GM21381 (cell line): ENCODE data around the gene SORBS1.

ENCODE experiments used
- ATAC-seq: cut with Tn5 transposase; IDR thresholded peaks from one replicate; pipeline ENCODE4 v1.9.1; 2021; ENCODE audit warnings: mild to moderate bottlenecking, moderate library complexity; ENCODE audit not compliant: unreplicated experiment

The SORBS1 gene

DNA sequence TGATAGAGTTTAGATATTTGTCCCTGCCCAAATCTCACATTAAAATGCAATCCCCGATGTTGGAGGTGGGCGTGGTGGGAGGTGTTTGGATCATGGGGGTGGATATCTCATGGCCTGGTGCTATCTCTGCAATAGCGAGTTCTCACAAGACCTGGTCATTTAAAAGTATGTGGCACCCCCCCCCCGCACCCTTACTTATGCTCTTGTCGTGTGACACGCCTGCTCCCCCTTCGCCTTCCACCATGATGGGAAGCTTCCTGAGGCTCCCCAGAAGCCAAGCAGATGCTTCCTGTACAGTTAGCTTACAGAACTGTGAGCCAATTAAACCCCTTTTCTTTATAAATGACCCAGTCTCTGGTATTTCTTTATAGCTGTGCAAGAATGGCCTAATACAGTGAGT, 118.8 kb downstream of the SORBS1 start:
- ATAC-seq, result no peak

DNA sequence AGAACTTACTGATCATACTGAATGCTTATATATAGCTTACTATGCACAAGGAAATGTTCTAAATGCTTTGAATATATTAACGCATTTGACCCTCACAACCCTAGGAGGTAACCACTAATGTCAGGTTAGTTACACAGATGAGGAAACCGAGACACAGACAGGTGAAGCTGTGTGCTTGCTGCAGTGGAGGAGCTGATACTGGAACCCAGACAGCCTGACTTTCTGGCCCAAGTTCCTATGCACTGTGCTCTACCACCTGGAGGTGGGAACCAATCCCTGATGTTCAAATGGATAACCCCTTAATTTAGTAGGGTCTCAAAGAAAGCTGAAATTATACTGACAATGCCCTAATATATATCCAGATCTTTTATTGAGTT, 119.6 kb downstream of the SORBS1 start:
- ATAC-seq, result peak; percentile 16

DNA sequence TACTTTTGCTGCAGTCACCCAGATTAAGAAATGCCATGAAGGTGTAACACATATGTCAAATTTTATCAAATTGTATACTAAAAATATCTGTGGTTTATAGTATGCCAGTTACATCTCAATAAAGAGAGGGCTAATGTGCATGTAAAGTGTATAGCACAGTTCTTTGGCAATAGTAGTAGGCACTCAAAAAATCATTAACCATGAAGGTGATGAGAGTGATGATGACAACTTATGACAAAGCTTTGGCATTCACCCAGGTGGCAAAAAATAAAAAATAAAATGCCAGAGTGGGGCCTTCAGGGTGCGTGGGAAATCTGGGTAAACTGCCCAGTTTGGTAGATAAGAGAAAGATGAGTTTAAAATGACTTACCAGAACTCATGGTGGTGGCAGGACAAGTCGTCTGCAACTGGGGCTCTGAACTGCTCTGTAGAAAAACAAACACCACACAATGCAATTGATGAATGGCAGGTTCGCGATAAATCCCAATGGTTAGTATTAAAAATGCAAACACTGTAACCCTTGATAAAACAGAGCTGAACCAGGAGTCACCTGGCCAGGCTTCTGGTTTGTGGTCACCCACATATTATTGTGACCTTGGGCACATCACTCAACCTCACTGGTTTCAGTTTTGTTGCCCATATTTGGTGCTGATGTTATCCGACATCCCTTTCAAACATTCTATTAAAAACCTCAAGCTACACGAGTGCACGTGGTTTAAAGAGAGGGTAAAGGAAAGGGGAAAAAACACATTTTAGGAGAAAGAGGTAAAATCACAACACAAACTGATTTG, 120.2 kb downstream of the SORBS1 start:
- peak; percentile 91 for ATAC-seq

DNA sequence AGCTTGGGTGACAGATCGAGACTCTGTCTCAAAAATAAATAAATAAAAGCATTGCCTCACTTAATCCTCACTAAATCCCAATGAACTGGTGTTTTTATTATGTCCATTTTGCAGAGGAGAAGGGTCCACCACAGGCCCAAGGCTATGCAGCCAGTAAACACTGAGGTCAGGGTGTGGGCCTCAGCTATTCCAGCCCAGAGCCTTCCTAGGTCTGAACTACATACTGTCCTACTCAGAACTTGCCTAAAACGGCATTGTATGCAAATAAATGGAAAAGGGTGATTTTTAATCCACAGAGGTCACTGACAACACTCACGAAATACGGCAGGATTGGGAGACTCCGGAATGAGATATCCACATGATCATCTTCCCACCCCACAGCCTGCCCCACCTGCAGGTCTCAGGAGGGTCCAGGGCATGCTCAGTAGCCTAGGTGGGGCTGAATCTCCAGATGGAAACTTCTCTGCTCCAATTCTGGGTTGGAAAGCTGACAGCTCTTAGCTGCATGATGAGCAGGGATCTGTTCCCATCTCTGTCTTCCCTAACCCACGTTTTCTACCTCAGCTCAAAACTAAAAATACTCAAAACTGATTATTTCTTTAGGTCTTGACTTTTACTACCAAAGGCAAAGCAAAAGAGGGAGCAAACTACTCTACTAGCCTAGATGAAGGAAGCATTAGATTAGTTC, 121.0 kb downstream of the SORBS1 start:
- ATAC-seq, result no peak

DNA sequence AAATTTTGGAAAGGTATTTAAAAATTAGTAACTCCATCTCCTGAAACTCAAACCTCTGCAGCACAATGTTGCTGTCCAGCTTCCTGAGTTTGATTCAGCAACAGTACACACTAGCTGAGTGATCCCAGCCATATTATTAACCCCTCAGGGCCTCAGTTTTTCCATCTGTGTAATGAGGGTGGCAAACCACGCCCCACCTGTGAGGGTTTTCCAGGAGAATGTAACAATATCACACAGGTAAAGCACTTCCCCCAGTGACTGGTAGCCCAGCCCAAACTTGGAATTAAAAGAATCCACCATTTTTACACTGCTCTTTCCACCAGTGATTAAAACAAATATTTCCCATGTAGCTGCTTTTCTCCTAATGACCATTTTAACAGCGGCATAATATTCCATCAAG, 122.4 kb downstream of the SORBS1 start:
- ATAC-seq, result no peak

DNA sequence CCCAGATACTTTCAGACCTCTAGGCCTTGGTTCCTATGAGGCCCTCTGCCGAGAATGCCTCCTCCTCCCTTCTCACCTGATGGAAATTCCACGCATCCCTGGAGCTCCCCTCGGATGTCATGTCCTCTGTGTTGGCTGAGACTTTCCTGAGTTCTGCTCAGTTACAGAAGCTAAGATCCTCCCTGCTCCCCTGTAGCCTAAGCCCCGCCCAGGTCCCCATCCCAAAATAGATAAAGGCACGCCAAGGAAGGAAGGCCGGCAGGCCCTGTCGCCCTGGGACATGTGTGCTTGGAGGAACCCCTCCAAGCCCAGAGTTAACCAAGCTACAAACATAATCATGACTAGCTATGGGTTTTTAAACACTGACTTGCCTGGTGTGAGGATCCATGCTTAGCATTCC, 123.5 kb downstream of the SORBS1 start:
- no peak for ATAC-seq

DNA sequence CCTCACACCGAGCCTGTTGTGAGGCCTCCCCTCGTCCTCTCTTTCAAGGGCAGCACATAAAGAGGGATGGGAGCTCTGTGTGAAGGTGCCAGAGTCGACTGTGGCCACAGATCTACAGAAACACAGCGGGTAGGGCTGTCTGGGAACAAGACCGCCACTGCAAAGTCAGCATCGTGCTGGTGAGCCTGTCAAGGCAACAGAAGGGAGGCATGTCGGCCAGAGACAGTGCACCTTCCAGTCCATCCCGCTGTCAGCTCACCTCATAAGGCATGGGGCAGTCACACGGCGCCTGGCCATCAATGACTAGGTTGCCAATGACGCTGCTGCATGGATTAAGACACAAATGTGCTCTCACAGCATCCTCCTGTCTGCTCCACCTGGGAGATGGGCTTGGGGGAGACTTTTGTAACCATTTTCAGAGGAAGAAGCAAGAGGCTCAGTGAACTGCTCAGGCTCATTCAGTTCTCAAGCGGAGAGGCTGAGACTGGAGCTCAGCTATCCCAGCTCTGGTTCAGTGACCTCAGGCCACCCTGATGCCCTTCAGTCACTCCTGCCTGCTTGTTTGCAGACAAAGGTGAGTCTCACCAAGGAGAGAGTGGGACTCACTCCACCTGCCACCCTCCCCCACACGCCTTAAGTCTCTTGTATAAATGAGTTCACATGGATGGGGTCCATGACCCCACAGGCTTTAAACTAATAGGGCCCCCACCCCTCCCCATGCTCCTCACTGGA, 125.5 kb downstream of the SORBS1 start:
- ATAC-seq, result no peak

DNA sequence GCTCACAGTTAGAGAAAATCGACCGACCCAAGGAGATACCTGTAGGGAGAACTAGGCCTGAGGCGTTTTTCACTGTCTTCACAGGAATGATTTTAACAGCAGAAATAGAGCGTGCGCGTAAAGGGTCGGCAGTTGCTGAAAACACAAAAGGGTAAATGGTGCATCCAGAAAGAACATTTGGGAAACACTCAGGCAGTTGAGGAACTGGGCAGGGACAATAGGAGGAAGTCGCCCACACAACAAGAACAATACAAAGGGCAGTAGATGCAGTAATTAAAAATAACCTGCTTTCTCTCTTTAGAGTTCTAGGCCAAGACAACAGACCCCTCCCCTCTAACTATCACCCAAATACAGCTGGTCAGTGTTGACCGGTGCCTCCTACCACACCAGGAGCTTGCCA, 126.6 kb downstream of the SORBS1 start:
- ATAC-seq, result no peak

DNA sequence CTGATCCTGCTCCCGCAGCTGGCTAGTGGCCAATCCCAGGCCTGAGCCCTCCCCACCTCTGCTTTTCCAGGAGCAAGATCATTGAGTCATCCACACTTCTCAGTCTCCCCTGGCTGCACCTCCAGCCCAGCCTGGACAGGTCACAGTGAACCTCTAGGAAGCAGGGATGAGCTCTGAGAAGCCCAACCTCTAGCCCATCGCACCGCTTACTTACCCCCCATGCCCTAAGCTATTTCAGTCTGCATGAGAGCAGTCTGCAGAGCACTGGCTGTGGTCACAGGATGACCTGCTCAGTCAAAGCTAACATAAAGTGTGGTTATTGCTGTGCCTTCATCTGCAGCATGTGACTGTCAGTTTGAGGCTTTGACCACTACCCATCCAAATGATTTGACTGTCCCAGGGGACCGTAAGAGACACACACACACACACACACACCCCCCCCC, 129.2 kb downstream of the SORBS1 start:
- ATAC-seq, result no peak

DNA sequence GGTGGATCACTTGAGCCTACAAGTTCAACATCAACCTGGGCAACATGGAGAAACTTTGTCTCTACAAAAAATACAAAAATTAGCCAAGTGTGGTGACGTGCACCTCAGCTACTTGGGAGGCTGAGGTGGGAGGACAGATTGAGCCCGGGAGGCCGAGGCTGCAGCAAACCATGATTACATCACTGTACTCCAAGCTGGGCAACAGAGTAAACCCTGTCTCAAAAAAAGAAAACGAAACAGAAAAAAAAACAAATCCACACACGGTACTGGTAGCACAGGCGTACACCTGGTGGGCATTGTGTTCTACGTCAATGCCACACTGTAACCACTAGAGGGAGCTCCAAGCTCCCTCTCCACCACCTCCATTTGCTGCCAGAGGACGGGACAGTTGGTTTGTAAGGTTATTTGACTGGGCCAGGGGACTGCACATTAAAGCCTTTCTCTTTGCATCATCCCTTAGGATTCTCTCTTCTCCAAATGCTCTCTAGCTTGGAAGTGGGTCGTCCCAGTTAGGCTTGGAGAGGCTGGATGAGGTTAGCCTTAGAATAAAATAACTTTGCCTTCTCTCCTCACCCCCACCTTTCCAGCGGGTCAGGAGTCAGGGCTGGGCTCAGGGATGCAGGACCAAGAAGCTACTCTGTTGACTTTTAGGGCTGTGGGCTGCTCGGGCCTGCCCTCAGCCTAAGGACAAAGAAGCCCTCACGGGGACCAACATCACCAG, 130.8 kb downstream of the SORBS1 start:
- ATAC-seq, result peak; percentile 91

DNA sequence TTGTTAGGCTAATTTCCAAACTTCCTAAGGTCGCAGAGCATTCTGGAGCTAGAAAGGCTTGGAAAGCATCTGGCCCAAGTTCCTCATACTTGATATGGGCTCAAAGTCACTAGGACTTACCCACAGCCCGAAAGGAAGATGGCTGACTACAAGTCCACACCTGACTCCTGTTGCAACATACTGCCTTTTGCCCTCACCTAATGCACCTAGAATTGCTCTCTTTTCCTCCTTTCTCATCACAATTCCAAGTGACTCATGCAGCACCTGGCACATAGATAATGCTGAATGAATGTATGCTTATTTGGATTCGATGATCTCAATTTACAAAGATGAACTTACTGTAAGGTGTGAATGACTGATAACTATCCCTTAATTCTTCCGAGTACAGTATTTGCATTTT, 131.5 kb downstream of the SORBS1 start:
- no peak for ATAC-seq

DNA sequence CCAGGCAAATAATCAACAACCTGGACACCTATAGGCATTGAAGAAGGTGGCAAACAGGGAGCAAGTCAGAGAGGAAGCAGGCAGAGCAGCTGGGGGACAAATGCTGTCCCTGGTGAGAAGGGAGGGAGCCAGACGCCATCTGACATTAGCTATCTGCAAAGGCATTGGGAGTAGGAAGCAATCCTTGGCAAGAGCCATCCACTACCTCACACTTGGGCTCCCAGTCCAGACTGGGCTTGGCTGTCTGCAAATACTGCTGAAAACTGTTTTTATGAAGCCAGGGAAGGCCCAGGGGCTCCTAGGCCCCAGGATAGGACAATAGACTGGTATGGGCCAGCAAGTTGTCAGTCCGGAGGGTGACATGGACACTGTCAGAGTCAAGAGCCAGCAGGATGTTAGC, 132.5 kb downstream of the SORBS1 start:
- no peak for ATAC-seq

DNA sequence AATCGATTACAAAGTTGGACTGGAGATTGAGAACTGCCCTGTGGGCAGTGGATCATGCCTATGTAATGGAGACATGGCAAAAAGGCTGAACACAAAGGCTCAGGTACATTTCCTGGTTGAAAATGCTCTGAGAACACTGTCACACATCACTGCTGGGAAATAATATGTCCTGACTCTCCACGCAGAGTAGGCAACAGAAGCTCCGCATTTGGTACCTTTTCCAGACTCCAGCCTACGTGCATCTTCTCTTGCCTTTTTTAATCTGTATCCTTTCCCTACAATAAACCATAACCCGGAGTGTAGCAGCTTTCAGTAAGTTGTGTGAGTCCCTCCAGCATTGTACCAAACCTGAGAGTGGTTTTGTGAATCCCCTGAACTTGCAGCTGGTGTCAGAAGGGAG, 134.7 kb downstream of the SORBS1 start:
- no peak for ATAC-seq

DNA sequence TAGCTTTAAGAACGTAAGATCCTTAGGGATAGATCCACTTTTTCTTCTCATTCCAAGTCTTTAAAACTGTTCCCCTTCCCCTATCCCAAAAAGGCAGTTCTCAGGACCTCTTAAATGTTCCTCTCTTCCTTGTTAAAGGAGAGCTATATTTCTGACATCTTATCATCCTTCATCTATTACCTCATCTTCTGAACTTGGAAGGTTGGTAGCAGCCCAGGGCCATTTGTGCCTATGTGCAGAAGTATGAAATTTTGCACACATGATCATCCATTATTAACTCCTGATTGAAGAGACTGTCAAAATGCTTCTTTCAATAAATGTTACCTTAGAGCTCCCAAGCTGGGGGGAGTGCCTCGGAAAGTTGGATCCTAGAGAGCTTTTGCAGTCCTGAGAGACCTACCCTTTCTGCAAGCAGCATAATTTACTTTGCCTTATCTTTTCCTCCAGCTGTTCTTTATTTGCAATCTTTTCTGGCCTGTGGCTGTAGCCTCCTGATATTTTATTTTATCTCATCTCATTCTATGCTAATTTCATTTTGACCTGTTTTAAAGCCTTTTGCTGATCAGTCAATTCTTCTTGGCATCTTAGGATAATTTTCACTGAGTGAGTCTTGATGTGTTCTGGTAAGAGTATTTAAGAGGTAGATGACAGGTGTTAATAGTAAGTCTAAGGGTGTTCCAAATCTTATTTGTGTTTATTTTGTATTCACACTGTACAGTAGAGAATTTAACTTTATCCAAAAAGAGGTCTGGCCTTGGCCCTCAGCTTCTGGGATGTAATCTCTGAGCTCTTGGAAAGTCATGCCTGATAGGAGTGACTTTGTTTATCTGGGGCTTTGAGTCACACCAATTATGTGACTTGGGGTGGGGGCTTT, 135.3 kb downstream of the SORBS1 start:
- no peak for ATAC-seq

DNA sequence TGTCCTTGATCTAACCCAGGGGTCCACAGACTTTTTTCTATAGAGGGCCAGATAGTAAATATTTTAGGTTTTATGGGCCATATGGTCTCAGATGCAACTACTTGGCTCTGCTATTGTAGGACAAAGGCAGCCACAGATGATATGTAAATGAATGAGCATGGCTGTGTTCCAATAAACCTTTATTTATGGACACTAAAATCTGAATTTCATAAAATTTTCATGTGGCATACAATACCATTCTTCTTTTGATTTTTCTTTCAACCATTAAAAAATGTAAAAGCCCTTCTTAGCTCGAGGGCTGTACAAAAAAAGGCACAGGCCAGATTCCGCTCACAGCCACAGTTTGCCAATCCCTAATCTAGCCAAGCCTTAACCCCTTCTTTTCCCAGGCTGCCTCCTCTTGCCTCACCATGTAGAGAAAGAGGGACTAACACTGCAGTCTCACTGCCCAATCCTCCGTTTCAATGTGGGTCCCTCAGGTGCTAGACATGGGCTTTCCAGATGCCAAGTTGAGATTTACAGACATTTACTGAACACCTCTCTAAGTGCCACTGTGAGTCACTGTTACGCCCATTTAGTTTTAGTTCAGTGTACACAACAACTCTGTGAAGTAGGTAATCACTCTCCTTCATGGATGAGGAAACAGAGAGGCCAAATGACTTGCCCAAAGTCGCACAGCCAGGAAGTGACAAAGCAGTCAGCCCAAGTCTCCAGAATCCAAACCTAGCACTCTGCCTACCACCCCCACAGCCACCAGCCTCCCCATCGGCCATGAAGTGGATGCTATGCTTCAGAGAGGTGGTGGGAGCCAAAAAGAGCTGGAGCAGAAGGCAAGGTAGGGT, 137.8 kb downstream of the SORBS1 start:
- ATAC-seq, result no peak

DNA sequence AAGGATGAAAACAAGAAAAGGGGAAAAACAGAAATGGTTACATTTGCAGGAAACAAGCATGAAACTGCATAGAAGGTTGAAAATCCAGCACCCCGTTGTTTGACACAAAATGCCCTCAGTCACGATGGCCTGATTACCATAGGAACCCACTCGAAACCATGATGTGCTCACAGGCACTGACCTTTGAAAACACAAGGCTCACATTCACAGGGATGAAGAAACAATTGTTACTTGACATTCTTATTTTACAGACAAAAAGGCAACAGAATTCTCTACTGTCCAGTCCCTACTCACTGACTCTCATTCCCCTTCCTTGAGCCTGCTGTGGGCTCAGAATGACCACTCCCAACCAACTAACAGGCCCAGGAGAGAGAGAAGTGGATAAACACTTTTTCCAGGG, 138.9 kb downstream of the SORBS1 start:
- ATAC-seq, result no peak

DNA sequence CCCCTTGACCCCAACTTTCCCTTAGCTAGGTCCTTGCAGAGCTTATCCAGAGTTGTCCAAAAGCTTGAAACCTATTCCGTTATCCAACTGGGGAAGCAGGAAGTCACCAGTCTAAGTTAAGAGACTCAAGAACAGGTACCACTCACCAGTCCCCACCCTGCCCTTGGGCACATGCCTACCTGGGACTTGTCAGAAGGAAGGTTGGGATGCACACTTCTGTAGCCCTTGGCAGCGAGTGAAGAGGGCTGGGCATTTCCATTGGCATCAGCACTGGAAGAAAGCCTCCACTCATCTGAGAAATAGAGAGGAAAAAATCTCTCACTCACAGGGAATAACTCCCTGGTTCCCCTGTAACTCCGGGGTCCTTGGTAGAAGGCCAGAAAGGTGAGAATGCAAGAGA, 139.4 kb downstream of the SORBS1 start:
- ATAC-seq, result no peak

DNA sequence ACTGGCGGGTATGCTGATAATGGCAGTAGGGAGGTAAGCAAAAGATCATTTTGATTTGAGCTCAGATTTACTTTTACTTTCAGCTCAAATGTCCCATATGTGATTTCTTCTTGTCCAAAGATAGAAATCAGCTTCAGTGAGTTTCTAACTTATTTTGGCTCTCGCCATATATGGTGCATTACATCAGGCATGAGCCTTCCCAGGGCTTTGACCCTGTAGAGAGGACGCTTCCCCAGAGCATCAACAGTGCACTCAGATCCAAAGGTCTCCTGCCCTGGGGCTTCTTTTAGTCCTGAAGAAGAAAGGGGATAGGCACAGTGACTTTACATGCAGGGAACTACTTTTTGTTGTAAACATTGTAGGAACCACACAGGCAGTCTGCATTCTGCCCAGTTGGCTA, 141.8 kb downstream of the SORBS1 start:
- ATAC-seq, result no peak

DNA sequence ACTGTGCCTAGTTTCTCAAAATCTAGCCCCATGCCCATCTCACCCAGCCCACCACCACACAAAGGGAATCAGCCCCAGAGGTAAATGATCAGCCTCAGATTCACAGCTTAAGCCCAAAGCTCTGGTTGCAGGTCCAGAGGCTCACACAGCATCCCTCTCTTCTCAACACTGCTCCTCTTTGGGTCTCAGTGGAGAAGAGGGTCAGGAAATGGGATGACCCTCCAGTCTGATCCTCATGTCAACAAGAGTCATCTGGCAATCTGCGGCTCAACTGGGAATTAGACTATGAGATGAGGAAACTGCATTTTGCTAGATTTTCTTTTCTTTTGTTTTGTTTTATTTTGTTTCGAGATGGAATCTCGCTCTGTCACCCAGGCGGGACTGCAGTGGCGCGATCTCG, 144.2 kb downstream of the SORBS1 start:
- ATAC-seq, result no peak
